Activated CD8-positive, alpha-beta T cell treated with anti-CD3 and anti-CD28 coated beads, Interleukin-2, amount 10 ng/mL, durations not matched to agents 7 days and 5 days (primary cell): ENCODE data around the gene NFIC. TPM values are rescaled to one million over a fixed set of nuclear protein-coding genes. Genes with fewer than 3 reads are reported as not detected.
"Not testable (repeated sequence)": the region's sequence is repeated elsewhere in the genome, so short reads cannot be mapped to it uniquely, and the experiment has no call there.

ENCODE experiments used
- ATAC-seq: fragments of 150-1000 bp; cut with Tn5 transposase; one replicate; pipeline ENCODE4 v1.10.0; 2021; ENCODE audit warnings: moderate library complexity
- CTCF ChIA-PET: fragments of 350-600 bp; sonication (Branson Sonifier 250); formaldehyde crosslinking; loops from one replicate; lab custom pipeline; 2021; ENCODE audit warnings: antibody characterized with exemption; lab: Charles Lee
- POLR2A ChIA-PET: fragments of 350-600 bp; sonication (Branson Sonifier 250); formaldehyde crosslinking; loops from one replicate; lab custom pipeline; 2021; ENCODE audit warnings: antibody characterized with exemption; lab: Charles Lee
- DNase-seq: peaks from one replicate; pipeline ENCODE4 v3.0.0-alpha.2; 2020
- H3K27ac Mint-ChIP-seq: one replicate; pipeline ENCODE4 v1.8.0; 2021; ENCODE audit warnings: mild to moderate bottlenecking, mixed read lengths
- H3K27me3 Mint-ChIP-seq: one replicate; pipeline ENCODE4 v1.8.0; 2021; ENCODE audit warnings: low read depth, mixed read lengths
- H3K36me3 Mint-ChIP-seq: one replicate; pipeline ENCODE4 v1.8.0; 2021; ENCODE audit warnings: low read depth, mixed read lengths
- H3K4me1 Mint-ChIP-seq: one replicate; pipeline ENCODE4 v1.8.0; 2021; ENCODE audit warnings: low read depth, mixed read lengths
- H3K4me3 Mint-ChIP-seq: one replicate; pipeline ENCODE4 v1.8.0; 2021; ENCODE audit warnings: mild to moderate bottlenecking, mixed read lengths
- H3K9me3 Mint-ChIP-seq: one replicate; pipeline ENCODE4 v1.8.0; 2022; ENCODE audit warnings: mixed read lengths; ENCODE audit not compliant: insufficient read depth
- total RNA-seq, 2 experiments: library from RNA; stranded (reverse); gene quantifications; one replicate each; pipeline ENCODE4 v1.2.3, GENCODE V29; 2021

Gene NFIC
- total RNA-seq, 2 experiments from 2014 or later, result 13.4 to 14.0 TPM

DNA sequence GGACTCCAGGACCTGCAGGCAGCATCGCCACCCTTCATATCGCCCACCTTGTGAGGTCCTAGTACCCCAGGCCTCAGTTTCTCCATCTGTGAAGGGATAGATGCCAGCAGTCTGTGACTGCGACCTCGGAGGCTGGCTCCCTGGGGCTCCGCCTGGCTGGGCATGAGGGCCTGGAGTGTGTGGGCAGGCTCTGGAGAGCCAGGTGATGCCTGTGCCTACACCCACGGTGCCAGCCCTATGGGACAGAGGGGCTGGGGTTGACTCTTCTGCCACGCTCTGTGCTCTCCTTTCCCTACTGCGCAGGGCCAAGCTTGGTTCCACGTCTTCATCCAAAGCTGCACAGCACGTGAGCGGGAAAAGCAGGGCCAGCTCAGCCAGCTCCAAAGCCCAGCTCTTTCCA is 26.0 kb upstream of the NFIC start:
- no peak overlapping the region for H3K4me3 Mint-ChIP-seq
- POLR2A ChIA-PET, result no interaction called here
- H3K27me3 Mint-ChIP-seq, result no peaks in the 10 kb centered on the region
- no peaks in the 10 kb centered on the region for H3K9me3 Mint-ChIP-seq
- no peaks in the 10 kb centered on the region for H3K36me3 Mint-ChIP-seq
- no peak overlapping the region for H3K27ac Mint-ChIP-seq
- CTCF ChIA-PET, result interaction anchor here (1.0 kb wide), 1 partner anchor 89 kb away, joined by 3 read pairs; no protein-coding TSS in a partner anchor
- no peak for ATAC-seq
- H3K4me1 Mint-ChIP-seq, result peaks cover 13% of the 10 kb centered on the region
- no peak for DNase-seq

GRCh38 chr19:3342246-3342645 is 24.1 kb upstream of the NFIC start:
- Mint-ChIP-seq H3K36me3 (no peaks in the 10 kb centered on the region), H3K4me3 (no peak overlapping the region), H3K9me3 (no peaks in the 10 kb centered on the region), H3K27me3 (no peaks in the 10 kb centered on the region), H3K27ac (no peak overlapping the region), H3K4me1 (peaks cover 13% of the 10 kb centered on the region)
- ATAC-seq, result no peak
- CTCF ChIA-PET, result interaction anchor here (1.1 to 2.6 kb wide), 2 partner anchors 87 to 144 kb away, joined by 3 to 12 read pairs; no protein-coding TSS in a partner anchor
- POLR2A ChIA-PET, result no interaction called here
- no peak for DNase-seq

GRCh38 chr19:3342962-3343361 is 23.4 kb upstream of the NFIC start:
- ATAC-seq, H3K4me3 Mint-ChIP-seq, DNase-seq, H3K27ac Mint-ChIP-seq, H3K27me3 Mint-ChIP-seq, H3K9me3 Mint-ChIP-seq, POLR2A ChIA-PET, H3K36me3 Mint-ChIP-seq: not testable (repeated sequence)
- peaks cover 13% of the 10 kb centered on the region for H3K4me1 Mint-ChIP-seq
- CTCF ChIA-PET, result interaction anchor here (0.6 to 2.6 kb wide), 7 partner anchors 11 to 421 kb away, joined by 3 to 12 read pairs (median 4); no protein-coding TSS in a partner anchor

- H3K27ac Mint-ChIP-seq, result no peak overlapping the region
- CTCF ChIA-PET, result interaction anchor here (0.6 to 2.6 kb wide), 7 partner anchors 10 to 420 kb away, joined by 3 to 12 read pairs (median 4); no protein-coding TSS in a partner anchor
- peak; percentile 89 for ATAC-seq
These were observed 22.5 kb upstream of the NFIC start for GRCh38 chr19:3343619-3344502.

DNA sequence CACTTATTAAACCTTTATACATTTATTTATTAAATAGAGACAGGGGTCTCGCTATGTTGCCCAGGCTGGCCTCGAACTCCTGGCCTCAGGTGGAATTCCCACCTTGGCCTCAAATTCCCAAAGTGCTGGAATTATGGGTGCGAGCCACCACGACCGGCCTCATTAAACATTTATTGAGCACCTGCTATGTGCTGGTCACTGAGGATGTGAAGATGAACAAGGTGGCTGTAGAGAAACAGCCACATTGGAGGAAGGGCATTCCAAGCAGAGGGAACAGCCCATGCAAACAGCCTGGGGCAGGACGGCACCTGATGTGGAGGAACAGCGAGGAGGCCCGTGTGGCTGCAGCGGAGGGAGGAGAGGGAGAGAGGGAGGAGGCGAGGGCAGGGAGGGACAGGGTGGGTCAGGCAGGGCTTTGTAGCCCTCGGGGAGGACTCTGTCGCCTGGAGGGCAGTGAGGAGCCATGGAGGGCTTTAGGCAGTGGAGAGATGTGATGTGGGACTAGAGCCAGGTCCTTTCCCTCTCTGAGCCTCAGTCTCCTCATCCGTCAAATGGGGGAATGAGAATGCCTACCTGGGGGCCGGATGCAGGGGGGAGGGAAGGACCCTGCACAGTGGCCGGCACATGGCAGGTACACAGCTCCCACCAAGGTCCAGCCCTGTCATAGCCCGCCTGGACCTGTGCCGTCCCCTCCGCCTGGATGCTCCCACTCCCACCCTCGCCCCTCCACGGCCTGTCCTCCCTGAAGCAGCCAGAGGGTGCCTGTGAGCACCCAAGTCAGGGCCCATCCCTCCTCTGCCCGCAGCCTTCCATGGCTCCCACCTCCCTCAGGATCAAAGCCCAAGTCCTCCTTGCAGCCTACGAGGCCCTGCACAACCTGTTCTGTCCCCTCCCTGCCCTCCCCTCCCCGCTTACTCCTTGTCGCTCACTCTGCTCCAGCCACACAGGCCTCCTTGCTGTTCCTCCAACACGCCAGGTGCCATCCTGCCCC is 21.5 kb upstream of the NFIC start:
- Mint-ChIP-seq H3K9me3 (no peaks in the 10 kb centered on the region), H3K4me1 (peaks cover 6% of the 10 kb centered on the region), H3K36me3 (no peaks in the 10 kb centered on the region), H3K27me3 (no peaks in the 10 kb centered on the region), H3K4me3 (no peak overlapping the region), H3K27ac (no peak overlapping the region)
- CTCF ChIA-PET, result interaction anchor here (2.6 kb wide), 1 partner anchor 85 kb away, joined by 12 read pairs; no protein-coding TSS in a partner anchor
- POLR2A ChIA-PET, result interaction anchor here (0.8 kb wide), 1 partner anchor 9 kb away, joined by 3 read pairs; no protein-coding TSS in a partner anchor
- DNase-seq (no peak), ATAC-seq (no peak)

More at GRCh38 chr19:3343619-3344502, 22.5 kb upstream of the NFIC start:
- Mint-ChIP-seq H3K36me3 (no peaks in the 10 kb centered on the region), H3K4me1 (peaks cover 7% of the 10 kb centered on the region), H3K27me3 (no peaks in the 10 kb centered on the region), H3K4me3 (peak overlapping the region; percentile 40), H3K9me3 (no peaks in the 10 kb centered on the region)
- DNase-seq, result peak; percentile 60
- POLR2A ChIA-PET, result no interaction called here

GRCh38 chr19:3345850-3346460 is 20.4 kb upstream of the NFIC start:
- POLR2A ChIA-PET, result interaction anchor here (0.8 kb wide), 1 partner anchor 10 kb away, joined by 3 read pairs; no protein-coding TSS in a partner anchor
- H3K27ac Mint-ChIP-seq, result no peak overlapping the region
- CTCF ChIA-PET, result no interaction called here

GRCh38 chr19:3346677-3347353 is 19.6 kb upstream of the NFIC start:
- Mint-ChIP-seq H3K27ac (no peak overlapping the region), H3K36me3 (no peaks in the 10 kb centered on the region), H3K27me3 (no peaks in the 10 kb centered on the region), H3K4me3 (no peak overlapping the region), H3K9me3 (no peaks in the 10 kb centered on the region), H3K4me1 (peaks cover 2% of the 10 kb centered on the region)
- no peak for ATAC-seq
- CTCF ChIA-PET, result no interaction called here
- POLR2A ChIA-PET, result no interaction called here
- no peak for DNase-seq

More at GRCh38 chr19:3345850-3346460, 20.4 kb upstream of the NFIC start:
- peaks cover 6% of the 10 kb centered on the region for H3K4me1 Mint-ChIP-seq
- H3K9me3 Mint-ChIP-seq, result no peaks in the 10 kb centered on the region
- H3K36me3 Mint-ChIP-seq, result no peaks in the 10 kb centered on the region
- no peak for DNase-seq
- H3K27me3 Mint-ChIP-seq, result no peaks in the 10 kb centered on the region
- no peak for ATAC-seq
- H3K4me3 Mint-ChIP-seq, result no peak overlapping the region

GRCh38 chr19:3348042-3348441 is 18.3 kb upstream of the NFIC start:
- H3K27ac Mint-ChIP-seq, result no peak overlapping the region
- peaks cover 2% of the 10 kb centered on the region for H3K4me1 Mint-ChIP-seq
- H3K4me3 Mint-ChIP-seq, result no peak overlapping the region
- DNase-seq (no peak), ATAC-seq (no peak)
- ChIA-PET POLR2A (no interaction called here), CTCF (no interaction called here)
- H3K27me3 Mint-ChIP-seq, result no peaks in the 10 kb centered on the region
- no peaks in the 10 kb centered on the region for H3K36me3 Mint-ChIP-seq
- H3K9me3 Mint-ChIP-seq, result no peaks in the 10 kb centered on the region

GRCh38 chr19:3348469-3348868 is 17.9 kb upstream of the NFIC start:
- H3K27me3 Mint-ChIP-seq, POLR2A ChIA-PET, H3K36me3 Mint-ChIP-seq, ATAC-seq, H3K9me3 Mint-ChIP-seq, H3K4me1 Mint-ChIP-seq, DNase-seq, H3K4me3 Mint-ChIP-seq, CTCF ChIA-PET, H3K27ac Mint-ChIP-seq: not testable (repeated sequence)

DNA sequence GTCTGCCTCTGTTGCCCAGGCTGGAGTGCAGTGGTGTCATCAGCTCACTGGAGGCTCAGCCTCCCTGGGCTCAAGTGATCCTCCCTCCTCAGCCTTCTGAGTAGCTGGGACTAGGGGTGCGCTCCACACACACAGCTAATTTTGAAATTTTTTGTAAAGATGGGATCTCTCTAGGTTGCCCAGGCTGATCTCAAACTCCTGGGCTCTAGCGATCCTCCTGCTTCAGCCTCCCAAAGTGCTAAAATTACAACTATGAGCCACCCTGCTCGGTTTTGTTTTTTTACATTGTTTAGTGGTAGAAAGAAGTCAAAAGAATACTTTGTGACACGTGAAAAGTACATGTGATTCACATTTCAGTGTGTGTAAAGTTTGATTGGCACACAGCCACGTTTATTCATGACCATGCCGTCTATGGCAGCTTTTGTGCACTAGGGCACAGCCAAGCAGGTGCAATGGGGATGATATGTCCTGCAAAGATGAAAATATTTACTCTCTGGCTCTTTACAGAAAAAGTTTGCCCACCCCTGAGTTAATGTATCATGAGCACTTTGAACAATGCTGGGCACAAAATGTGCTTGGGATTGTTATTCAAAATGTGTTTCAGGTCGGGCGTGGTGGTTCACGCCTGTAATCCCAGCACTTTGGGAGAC is 16.2 kb upstream of the NFIC start:
- Mint-ChIP-seq H3K4me3 (no peak overlapping the region), H3K4me1 (no peaks in the 10 kb centered on the region), H3K27ac (no peak overlapping the region), H3K27me3 (no peaks in the 10 kb centered on the region), H3K36me3 (no peaks in the 10 kb centered on the region), H3K9me3 (no peaks in the 10 kb centered on the region)
- CTCF ChIA-PET, result no interaction called here
- POLR2A ChIA-PET, result no interaction called here
- DNase-seq (no peak), ATAC-seq (no peak)
